Caco-2 (cell line): ENCODE results near the gene ORC6. TPM values are rescaled to one million over a fixed set of nuclear protein-coding genes. Genes with fewer than 3 reads are reported as not detected.

Experiments used
- BruUV-seq: library from RNA; stranded (reverse); fragments of 400-500 nt; replicated peaks from 2 replicates; lab custom pipeline; 2021; lab: Mats Ljungman, UMichigan
- CTCF ChIA-PET: fragments of 300-600 bp; sonication (Branson Sonifier 250); formaldehyde crosslinking; loops from one replicate; lab custom pipeline; 2022; ENCODE audit warnings: antibody characterized with exemption; lab: Charles Lee
- POLR2A ChIA-PET: fragments of 300-600 bp; sonication (Branson Sonifier 250); formaldehyde crosslinking; loops from one replicate; lab custom pipeline; 2022; ENCODE audit warnings: antibody characterized with exemption; lab: Charles Lee
- DNase-seq, 2 experiments: peaks; one replicate each; pipeline versions ENCODE4 v3.0.0 to v3.0.0-alpha.2; 2020 to 2022
- H3K27me3 ChIP-seq: replicated peaks from 2 replicates; pipeline ENCODE4 v1.6.0; 2011; ENCODE audit warnings: low read length; ENCODE audit not compliant: control insufficient read depth, insufficient read depth
- H3K36me3 ChIP-seq: 2 replicates; pipeline ENCODE4 v1.5.1; 2011; ENCODE audit warnings: low read length; ENCODE audit not compliant: control insufficient read depth, insufficient read depth
- H3K4me1 ChIP-seq: fragments of 250-450 bp; sonication (Bioruptor Pico); 2 replicates; pipeline ENCODE4 v1.5.1; 2020; ENCODE audit warnings: mild to moderate bottlenecking
- H3K4me3 ChIP-seq: 2 replicates; pipeline ENCODE4 v1.5.1; 2011; ENCODE audit warnings: low read depth, mild to moderate bottlenecking, control low read depth, low read length
- H3K9me3 ChIP-seq: fragments of 250-450 bp; sonication (Bioruptor Pico); 2 replicates; pipeline ENCODE4 v1.5.1; 2020; ENCODE audit warnings: mild to moderate bottlenecking, moderate library complexity
- H3K27ac Mint-ChIP-seq: one replicate; pipeline ENCODE4 v1.8.0; 2022; ENCODE audit warnings: mixed read lengths; ENCODE audit not compliant: unreplicated experiment
- H3K27me3 Mint-ChIP-seq: one replicate; pipeline ENCODE4 v1.8.0; 2022; ENCODE audit warnings: mixed read lengths; ENCODE audit not compliant: insufficient read depth, unreplicated experiment
- H3K36me3 Mint-ChIP-seq: one replicate; pipeline ENCODE4 v1.8.0; 2022; ENCODE audit warnings: mild to moderate bottlenecking, mixed read lengths; ENCODE audit not compliant: insufficient read depth, unreplicated experiment
- H3K4me1 Mint-ChIP-seq: one replicate; pipeline ENCODE4 v1.8.0; 2022; ENCODE audit warnings: low read depth, mixed read lengths; ENCODE audit not compliant: unreplicated experiment
- H3K4me3 Mint-ChIP-seq: one replicate; pipeline ENCODE4 v1.8.0; 2022; ENCODE audit warnings: mild to moderate bottlenecking, moderate library complexity, mixed read lengths; ENCODE audit not compliant: unreplicated experiment
- H3K9me3 Mint-ChIP-seq: one replicate; pipeline ENCODE4 v1.8.0; 2022; ENCODE audit warnings: mixed read lengths; ENCODE audit not compliant: unreplicated experiment
- CTCF ChIP-seq, 2 experiments: fragments of 200-600 bp in 1 of 2; IDR thresholded peaks; 1 replicate in 1 of 2; 2 replicates in 1 of 2; pipeline versions ENCODE4 v1.5.1 to v1.8.0; 2011 to 2022; ENCODE audit warnings: antibody characterized with exemption in 1 of 2, control low read depth in 1 of 2, inconsistent platforms in 1 of 2, low read depth in 1 of 2, low read length in 1 of 2, mild to moderate bottlenecking in 1 of 2, moderate library complexity in 1 of 2; ENCODE audit not compliant: insufficient read depth in 1 of 2, severe bottlenecking in 1 of 2, unreplicated experiment in 1 of 2
- intact Hi-C: fragments of 100-400 bp; cut with micrococcal nuclease; formaldehyde crosslinking; loops from one replicate; pipeline ENCODE4 v1.10.0; 2022; ENCODE audit not compliant: unreplicated experiment
- total RNA-seq: library from RNA; stranded (reverse); gene quantifications from 2 replicates; pipeline ENCODE4 v1.2.3, GENCODE V29; 2022

The ORC6 gene
- total RNA-seq, 1 experiment from 2014 or later = 56.3 TPM

- Mint-ChIP-seq H3K9me3 (no peaks in the 10 kb centered on the region), H3K36me3 (no peaks in the 10 kb centered on the region), H3K4me1 (no peaks in the 10 kb centered on the region), H3K27me3 (no peaks in the 10 kb centered on the region), H3K4me3 (no peak overlapping the region), H3K27ac (no peak overlapping the region)
- no peaks in the 10 kb centered on the region for H3K9me3 ChIP-seq
- no peaks in the 10 kb centered on the region for H3K27me3 ChIP-seq
- TF ChIP-seq CTCF (IDR thresholded peaks at IDR 0.05; ENCODE audit: insufficient read depth in 1 of 2, low read depth in 1 of 2, low read length in 1 of 2, severe bottlenecking in 1 of 2, unreplicated experiment in 1 of 2) = no peak
- ChIA-PET CTCF (no interaction called here), POLR2A (interaction anchor here (0.6 kb wide), 1 partner anchor 8 kb away, joined by 7 read pairs; no protein-coding TSS in a partner anchor)
- intact Hi-C loops = no loop called here
- no TSS peak for BruUV-seq
- DNase-seq = no peak
- no peaks in the 10 kb centered on the region for H3K4me1 ChIP-seq
- no peak overlapping the region for H3K4me3 ChIP-seq
- H3K36me3 ChIP-seq = no peaks in the 10 kb centered on the region
Measured at GRCh38 chr16:46733319-46733830, 43.9 kb downstream of the ORC6 start.

GRCh38 chr16:46736695-46737094 is 47.2 kb downstream of the ORC6 start:
- Histone ChIP-seq H3K27me3 (no peaks in the 10 kb centered on the region), H3K9me3 (no peaks in the 10 kb centered on the region), H3K4me1 (no peaks in the 10 kb centered on the region), H3K36me3 (no peaks in the 10 kb centered on the region), H3K4me3 (no peak overlapping the region)
- intact Hi-C loops = no loop called here
- Mint-ChIP-seq H3K27ac (no peak overlapping the region), H3K36me3 (no peaks in the 10 kb centered on the region), H3K4me1 (no peaks in the 10 kb centered on the region), H3K27me3 (no peaks in the 10 kb centered on the region), H3K9me3 (no peaks in the 10 kb centered on the region), H3K4me3 (no peak overlapping the region)
- CTCF ChIA-PET = no interaction called here
- DNase-seq = no peak
- TF ChIP-seq CTCF (IDR thresholded peaks at IDR 0.05; ENCODE audit: insufficient read depth in 1 of 2, low read depth in 1 of 2, low read length in 1 of 2, severe bottlenecking in 1 of 2, unreplicated experiment in 1 of 2) = no peak
- POLR2A ChIA-PET = no interaction called here
- no TSS peak for BruUV-seq

- Mint-ChIP-seq H3K27ac (no peak overlapping the region), H3K36me3 (no peaks in the 10 kb centered on the region), H3K27me3 (no peaks in the 10 kb centered on the region), H3K4me1 (peaks cover 4% of the 10 kb centered on the region), H3K4me3 (no peak overlapping the region), H3K9me3 (no peaks in the 10 kb centered on the region)
- TF ChIP-seq CTCF (IDR thresholded peaks at IDR 0.05; ENCODE audit: insufficient read depth in 1 of 2, low read depth in 1 of 2, low read length in 1 of 2, severe bottlenecking in 1 of 2, unreplicated experiment in 1 of 2) = no peak
- Histone ChIP-seq H3K9me3 (no peaks in the 10 kb centered on the region), H3K36me3 (no peaks in the 10 kb centered on the region), H3K4me3 (no peak overlapping the region), H3K27me3 (no peaks in the 10 kb centered on the region), H3K4me1 (peaks cover 3% of the 10 kb centered on the region; the same call in 1 of the 2 replicates)
- ChIA-PET POLR2A (no interaction called here), CTCF (no interaction called here)
- no TSS peak for BruUV-seq
- intact Hi-C loops = no loop called here
- DNase-seq = no peak
Measured at GRCh38 chr16:46737621-46738214, 48.3 kb downstream of the ORC6 start.
